GM19099 (cell line): ENCODE results near the gene FBXO40.
A peak's percentile ranks its signal among the peaks of the same experiment; 100 is the strongest.

Experiments
- POLR2A ChIP-seq: IDR thresholded peaks from 3 replicates; pipeline ENCODE4 v1.6.1; 2011; ENCODE audit warnings: low read depth; ENCODE audit not compliant: insufficient read length; ENCODE audit errors: extremely low read depth

FBXO40 gene

DNA sequence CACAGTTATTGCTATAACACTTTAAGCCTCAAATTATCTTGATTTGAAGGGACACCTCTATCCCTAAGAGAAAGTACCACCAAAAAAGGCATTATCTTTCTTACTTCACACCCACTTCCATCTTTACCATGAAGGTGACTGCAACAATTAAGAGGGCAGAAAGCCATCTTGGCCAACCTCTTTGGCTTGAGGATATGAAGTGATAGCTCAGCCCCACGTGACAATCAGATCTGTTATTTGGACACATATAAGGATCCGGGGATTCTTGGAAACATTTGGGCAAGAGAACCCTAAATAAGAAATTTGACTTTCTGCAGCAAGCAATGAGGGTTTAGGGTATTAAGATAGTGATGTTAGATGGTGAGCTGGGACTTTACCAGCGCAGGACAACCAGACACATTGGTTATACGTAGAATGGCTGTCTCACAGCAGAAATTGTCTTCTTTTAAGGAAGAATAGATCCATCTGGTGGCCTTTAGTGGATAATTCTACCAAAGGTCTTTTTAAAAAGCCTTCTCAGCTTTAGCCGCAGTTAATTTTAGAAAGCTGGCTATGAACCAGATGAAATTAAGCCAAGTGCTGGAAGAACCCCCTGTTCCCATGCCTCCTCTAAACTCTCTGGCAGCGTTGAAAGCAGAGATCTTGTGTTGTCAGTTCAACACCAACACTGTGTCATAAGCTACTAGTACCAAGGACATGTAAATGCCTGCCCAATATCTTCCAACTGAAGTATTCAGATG, 55.2 kb downstream of the FBXO40 start:
- no peak for TF ChIP-seq POLR2A

DNA sequence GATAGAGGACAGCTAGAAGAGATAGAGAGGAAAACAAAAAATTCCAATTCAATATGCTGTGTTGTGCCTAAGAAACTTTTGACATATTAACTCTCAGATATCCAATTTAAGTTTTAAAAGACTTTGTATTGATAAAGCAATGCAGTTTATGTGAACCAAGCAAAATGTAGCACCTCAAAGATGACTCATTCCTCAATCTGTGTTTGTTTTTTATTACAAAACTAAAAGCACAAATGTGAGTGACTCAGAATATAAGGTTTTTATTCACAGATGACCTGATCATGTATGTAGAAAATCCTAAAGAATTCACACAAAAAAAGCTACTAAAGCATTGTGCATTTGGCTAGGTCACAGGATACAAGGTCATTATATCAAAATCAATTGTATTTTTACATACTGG, 56.5 kb downstream of the FBXO40 start:
- TF ChIP-seq POLR2A, result no peak

DNA sequence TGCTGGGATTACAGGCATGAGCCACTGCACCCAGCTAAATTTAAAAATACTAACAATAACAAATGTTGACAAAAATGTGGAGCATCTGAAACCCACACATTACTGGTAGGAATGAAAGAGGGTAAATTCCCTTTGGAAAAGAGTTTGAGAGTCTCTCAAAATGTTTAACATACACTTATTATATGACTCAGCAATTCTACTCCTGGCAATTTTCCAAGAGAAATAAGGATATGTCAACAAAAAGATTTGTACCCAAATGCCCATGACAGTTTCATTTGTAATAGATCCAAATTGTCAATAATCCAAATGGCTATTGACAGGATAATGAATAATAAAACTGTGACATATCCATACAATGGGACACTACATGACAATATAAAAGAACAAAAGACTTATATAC, 58.5 kb downstream of the FBXO40 start:
- no peak for TF ChIP-seq POLR2A

DNA sequence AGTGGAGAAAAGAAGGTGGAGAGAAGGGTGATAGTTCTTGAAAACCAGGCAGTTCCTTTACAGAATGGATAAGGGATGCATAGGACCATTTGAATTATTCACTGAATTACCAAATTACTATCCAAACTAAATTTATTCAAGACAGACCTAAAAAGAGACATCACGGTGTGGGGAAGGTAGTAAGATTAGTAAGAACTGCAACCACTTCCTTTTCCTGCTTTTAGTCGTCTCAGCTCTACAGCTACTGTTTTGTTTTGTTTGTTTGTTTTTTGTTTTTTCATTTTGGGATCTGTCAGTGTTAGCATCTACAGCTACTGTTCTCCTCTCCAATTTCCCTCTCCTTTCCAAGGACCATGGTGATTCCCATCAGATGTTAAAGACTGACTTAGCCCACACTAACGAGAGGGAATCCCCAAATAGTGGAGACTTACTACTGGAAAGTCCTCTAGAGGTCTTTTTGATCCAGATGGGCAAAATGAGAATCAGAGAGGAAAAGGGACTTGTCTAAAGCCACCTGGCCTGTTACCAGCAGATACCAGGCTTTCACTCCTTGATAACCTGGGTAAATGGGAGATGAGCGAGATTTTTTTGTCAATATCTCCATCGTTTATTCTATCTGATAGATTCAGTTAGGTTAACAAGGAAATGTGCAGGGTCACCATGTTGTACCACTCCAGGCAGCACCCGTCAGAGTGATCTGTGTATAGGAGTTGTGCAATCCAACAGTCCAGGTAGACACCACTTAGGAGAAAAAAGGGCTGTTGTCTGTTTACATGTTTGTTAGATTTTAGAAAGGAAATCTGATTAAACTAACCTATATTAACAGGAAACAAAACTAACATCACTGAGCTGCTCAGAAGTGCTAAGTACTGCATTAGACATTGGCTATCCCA, 61.6 kb downstream of the FBXO40 start:
- TF ChIP-seq POLR2A, result no peak

DNA sequence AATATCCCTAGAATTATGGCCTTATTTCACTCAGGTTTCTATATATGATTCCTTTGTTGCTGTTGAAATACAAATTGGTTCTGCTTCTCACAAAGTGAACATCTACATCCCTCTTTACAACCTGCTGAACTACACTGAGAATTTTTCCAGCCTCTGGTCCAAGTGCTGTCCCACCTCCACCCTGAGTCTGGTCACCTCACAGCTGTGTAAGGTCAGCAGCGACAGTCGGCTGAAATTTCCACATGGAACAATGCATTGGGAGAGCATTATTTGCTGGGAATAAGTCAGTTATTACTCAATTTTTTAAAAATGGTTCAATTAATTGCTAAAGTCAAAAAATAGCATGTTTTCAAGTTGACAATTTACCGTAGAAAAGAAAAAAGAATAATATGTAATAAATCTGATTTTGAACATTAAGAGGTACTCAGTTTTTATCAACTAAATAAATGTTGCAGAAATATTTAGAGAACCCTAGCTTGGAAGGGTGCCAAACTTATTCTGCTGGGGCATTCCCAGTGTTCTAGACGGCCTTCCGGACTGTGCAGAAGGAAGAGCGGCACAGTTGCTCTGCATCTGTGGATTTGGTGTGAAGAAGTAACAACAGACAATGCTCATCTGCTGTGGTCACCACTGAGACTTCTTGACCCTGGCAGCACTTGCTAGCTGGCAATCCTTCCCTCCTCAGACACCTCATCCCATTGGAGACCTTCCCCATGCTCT, 65.7 kb downstream of the FBXO40 start:
- no peak for TF ChIP-seq POLR2A

DNA sequence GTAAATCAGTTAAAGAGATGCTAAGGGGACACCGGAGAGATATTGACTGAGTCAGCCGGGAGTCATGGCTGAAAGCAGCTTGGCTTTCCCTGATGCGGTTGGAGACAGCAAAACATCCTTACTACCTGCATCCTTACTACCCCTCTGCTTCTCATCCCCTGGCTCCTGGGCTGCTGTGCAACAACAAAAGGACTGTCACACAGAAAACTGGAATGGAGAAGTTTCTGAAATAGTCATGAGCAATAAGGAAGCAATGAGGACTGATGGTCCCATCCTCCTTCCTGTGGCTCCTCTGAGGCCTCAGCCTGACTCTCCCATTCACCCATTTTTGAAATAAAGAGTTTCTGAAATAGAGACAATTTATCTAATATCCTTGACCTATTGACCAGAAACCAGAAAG, 66.4 kb downstream of the FBXO40 start:
- no peak for TF ChIP-seq POLR2A

DNA sequence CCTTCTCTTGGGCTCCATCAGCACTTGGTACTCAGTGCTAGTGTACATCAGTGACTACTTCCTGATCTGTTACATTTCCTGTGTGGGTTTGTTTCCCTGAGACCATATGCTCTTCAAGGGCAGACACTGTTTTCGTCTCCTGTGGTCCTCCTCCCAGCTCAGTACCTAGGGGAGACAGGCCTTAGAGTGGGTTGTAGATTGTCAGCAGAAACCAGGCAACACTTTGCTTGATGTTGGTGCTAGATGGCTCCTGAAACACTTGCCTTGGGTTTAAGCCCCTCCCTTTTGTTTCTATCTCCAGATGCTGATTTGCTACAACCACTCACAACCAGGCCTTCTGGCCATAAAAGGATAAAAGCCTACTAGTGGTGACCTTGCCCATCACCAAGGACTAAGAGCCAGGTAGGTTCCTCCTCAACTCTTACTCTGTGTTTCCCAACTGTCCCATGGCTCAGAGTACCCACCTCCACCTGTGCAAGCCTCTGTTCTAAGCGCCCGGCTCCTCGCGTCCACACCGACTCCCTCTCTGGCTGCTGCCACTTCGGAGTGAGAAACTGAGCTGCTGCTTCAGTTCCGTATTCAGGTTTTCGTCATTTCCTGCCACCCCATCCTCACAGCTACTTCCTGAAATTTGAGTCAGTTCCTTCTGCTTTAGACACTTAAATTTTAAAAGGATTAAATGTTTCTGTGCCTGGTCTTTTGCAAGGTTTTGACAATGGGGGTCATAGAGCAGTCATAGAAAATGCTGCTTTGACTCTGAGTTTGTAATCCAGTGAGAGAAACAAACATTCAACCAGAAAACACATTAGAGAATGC, 67.4 kb downstream of the FBXO40 start, which contains the start of gene HCLS1:
Gene HCLS1, minus strand, starts transcription at position 548 of the 816 bp plus-strand sequence. CDS start 2,556 bp downstream, outside the sequence.
- TF ChIP-seq POLR2A, result peak; percentile 98

DNA sequence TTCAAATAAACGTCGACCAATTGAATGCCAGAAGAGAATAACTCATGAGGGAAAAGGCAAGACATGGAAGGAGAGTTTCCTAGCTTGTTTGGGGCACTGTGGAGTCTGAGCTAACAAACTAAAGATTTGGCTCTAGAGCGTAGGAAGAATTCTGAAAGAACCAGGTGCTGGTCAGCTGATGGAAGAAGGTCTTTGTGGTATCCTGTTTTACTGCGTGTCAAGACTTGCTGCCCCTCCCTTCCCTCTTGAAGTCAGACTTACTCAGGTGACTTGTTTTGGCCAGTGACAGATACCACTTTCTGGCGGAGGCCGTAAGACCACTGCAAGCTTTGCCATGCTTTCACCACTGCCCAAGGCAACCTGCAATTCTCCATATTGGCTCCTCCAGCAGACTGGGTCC, 68.2 kb downstream of the FBXO40 start:
- no peak for TF ChIP-seq POLR2A

DNA sequence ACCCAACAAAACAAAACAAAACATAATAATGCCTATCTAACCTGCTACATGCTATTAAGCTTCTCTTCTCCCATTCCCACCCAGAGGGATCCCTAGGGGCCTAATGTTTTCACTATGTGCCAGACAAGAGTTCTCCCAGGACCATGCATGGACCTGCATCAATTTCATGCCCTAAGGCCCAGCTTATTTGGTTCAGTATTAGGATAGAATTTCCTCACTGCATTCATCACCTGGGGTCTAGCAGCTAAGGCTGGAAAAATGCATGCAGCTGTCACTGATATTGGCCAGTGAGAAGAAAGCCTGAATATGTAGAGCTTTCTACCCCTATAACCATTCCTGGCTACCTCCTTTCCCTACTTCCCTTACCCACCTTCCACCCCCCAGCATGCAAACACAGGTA, 69.6 kb downstream of the FBXO40 start:
- no peak for TF ChIP-seq POLR2A

DNA sequence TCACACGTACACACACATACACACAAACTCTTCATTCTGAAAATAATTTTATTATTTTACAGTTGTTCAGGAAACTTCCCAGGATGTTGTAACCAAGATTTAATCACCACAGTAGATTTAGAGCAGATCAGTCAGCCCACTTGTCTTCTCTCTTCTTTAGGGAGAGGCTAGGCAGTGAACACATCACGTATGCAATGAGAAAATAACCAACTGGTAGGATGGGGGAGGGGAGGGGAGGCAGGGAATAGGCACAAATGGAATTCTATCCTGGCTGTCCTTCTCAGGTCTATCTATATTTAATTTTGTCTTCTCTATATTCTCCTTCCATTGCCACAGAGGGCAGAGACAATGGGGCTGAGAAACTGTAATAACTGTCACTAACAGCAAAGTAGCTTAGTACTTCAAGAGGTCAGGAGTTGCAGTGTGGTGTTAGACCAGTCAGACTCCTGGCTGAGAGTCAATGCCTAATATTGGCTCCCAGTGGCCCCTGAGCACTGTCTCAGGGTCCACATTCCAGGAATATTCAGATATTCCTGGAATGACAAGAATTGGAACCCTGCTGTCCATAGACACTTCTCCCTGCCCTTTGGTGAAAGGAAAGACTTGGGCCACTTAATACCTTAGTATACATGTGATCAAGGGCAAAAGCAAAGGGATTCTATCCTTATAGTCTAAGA, 70.1 kb downstream of the FBXO40 start:
- no peak for TF ChIP-seq POLR2A

DNA sequence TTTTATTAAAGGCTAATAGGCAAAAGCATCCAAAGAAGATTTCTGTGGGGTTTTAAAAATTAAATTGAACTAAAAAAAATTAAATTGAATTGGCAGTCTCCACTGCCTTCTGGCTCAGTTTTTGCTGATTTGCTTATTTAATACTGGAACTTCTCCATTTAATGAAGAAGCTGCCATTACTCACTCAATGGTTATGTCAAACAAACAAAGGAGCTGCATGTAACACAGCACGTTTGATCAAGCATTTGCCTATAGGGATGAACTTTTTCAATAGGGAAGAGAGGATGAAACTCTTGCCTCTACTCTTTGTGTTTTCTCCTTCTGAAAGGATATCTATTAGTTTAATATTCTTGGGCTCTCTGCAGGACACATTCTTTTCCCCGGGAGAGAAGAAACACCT, 72.3 kb downstream of the FBXO40 start:
- no peak for TF ChIP-seq POLR2A

DNA sequence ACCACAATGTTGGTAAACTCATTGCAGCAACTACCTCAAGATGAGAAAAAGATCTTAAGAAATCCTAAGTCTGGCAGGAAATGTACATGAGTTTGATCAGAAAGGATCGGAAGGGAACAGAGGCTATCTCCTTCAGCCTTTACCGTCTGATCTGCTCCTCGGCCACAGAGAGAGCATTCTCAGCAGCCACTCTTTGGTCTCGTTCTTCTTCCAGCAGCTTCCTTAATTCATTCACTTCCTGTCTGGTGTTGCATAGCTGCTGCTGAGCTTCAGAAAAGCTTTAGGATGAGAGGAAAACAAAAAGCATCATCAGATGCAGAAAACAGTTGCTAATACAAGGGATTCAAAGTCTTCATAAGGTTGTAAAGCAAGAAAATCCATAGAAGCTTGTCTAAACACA, 74.2 kb downstream of the FBXO40 start:
- no peak for TF ChIP-seq POLR2A

DNA sequence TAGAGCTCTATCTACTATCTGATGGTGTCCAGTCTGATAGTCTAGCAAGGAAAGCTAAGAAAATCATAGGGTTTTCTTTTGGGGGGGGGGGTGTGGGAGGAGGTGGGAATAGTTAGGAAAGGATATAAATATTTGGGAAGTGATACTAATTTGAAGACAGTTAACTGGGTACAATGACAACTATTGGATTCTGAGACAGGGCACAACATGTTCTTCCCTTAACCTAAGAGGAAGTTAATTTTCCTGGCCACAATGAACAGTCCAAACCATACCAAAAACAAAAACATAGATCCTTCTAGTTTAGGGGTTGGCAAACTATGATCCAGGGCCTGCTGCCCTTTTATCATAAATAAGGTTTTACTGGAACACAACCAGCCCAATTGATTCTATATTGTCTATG, 77.5 kb downstream of the FBXO40 start:
- TF ChIP-seq POLR2A, result no peak

DNA sequence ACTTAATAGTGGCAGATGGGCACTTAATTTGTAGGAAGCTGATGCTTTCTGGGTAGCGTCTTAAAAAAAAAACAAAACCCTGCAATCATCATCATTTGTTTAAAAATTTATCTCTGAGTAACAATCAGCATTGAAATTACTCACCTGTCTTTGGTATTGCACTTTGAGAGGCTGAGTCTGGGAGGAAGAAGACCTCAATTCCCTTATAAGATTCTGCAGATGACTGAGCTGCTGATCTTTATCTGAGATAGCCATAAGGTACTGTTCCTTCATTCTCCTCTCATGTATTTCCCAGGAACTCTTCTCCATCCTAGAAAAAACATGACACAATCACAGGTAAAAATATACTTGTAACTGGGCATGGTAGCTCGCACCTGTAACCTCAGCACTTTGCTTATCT, 84.0 kb downstream of the FBXO40 start:
- no peak for TF ChIP-seq POLR2A
